GM21423 (cell line): Measurements from ENCODE around the gene G2E3.
A peak's percentile ranks its signal among the peaks of the same experiment; 100 is the strongest.
"Not testable (repeated sequence)": the region's sequence is repeated elsewhere in the genome, so short reads cannot be mapped to it uniquely, and the experiment has no call there.

Experiments used
- ATAC-seq: cut with Tn5 transposase; IDR thresholded peaks from one replicate; pipeline ENCODE4 v1.9.1; 2021; ENCODE audit warnings: mild to moderate bottlenecking, moderate library complexity; ENCODE audit not compliant: unreplicated experiment

G2E3 gene

GRCh38 chr14:30558675-30559555 is at the start of gene G2E3:
Gene G2E3, plus strand, starts transcription at chr14:30559158. Its CDS starts 21,922 bp downstream, at chr14:30581080.
- peak; percentile 99 for ATAC-seq

GRCh38 chr14:30517737-30518136 is 41.2 kb upstream of the G2E3 start:
- no peak for ATAC-seq

- no peak for ATAC-seq
Measured at GRCh38 chr14:30518867-30519560, 39.9 kb upstream of the G2E3 start.

- no peak for ATAC-seq
Measured at GRCh38 chr14:30519961-30520360, 39.0 kb upstream of the G2E3 start.

GRCh38 chr14:30520536-30520935 is 38.4 kb upstream of the G2E3 start:
- no peak for ATAC-seq

- peak; percentile 51 for ATAC-seq
Measured at GRCh38 chr14:30521899-30522736, 36.8 kb upstream of the G2E3 start.

GRCh38 chr14:30525833-30526232 is 33.1 kb upstream of the G2E3 start:
- ATAC-seq = no peak

- no peak for ATAC-seq
Measured at GRCh38 chr14:30527196-30527595, 31.8 kb upstream of the G2E3 start.

GRCh38 chr14:30528119-30528518 is 30.8 kb upstream of the G2E3 start:
- ATAC-seq = no peak

GRCh38 chr14:30528778-30529642 is 29.9 kb upstream of the G2E3 start:
- ATAC-seq = no peak

- no peak for ATAC-seq
Measured at GRCh38 chr14:30532264-30532663, 26.7 kb upstream of the G2E3 start.

GRCh38 chr14:30533126-30533525 is 25.8 kb upstream of the G2E3 start:
- ATAC-seq = no peak

GRCh38 chr14:30541318-30541717 is 17.6 kb upstream of the G2E3 start:
- no peak for ATAC-seq

- not testable (repeated sequence) for ATAC-seq
Measured at GRCh38 chr14:30546735-30547134, 12.2 kb upstream of the G2E3 start.

- no peak for ATAC-seq
Measured at GRCh38 chr14:30547388-30548048, 11.4 kb upstream of the G2E3 start.

- ATAC-seq = no peak
Measured at GRCh38 chr14:30550335-30550734, 8.6 kb upstream of the G2E3 start.

GRCh38 chr14:30551460-30551859 is 7.5 kb upstream of the G2E3 start:
- no peak for ATAC-seq

- ATAC-seq = no peak
Measured at GRCh38 chr14:30553311-30553989, 5.5 kb upstream of the G2E3 start.

GRCh38 chr14:30558362-30558674 is 640 bp upstream of the G2E3 start:
- ATAC-seq = no peak
